KOPT-K1 (cell line): ENCODE data around the gene C2orf81.
"Not testable (repeated sequence)": the region's sequence is repeated elsewhere in the genome, so short reads cannot be mapped to it uniquely, and the experiment has no call there.

Experiments
- H3K27ac ChIP-seq: fragments of 200-600 bp; sonication (generic); 2 replicates; pipeline ENCODE4 v1.5.1; 2016; ENCODE audit warnings: antibody characterized with exemption, mild to moderate bottlenecking, low read depth, low read length; ENCODE audit not compliant: poor library complexity, severe bottlenecking
- H3K36me3 ChIP-seq: fragments of 200-600 bp; sonication (generic); 2 replicates; pipeline ENCODE4 v1.5.1; 2017; ENCODE audit warnings: antibody characterized with exemption, mild to moderate bottlenecking, low read length, moderate library complexity; ENCODE audit not compliant: insufficient read depth
- H3K9me3 ChIP-seq: fragments of 200-600 bp; sonication (generic); 2 replicates; pipeline ENCODE4 v1.5.1; 2017; ENCODE audit warnings: antibody characterized with exemption, low read length, mild to moderate bottlenecking; ENCODE audit not compliant: insufficient read depth, poor library complexity, severe bottlenecking

The C2orf81 gene

DNA sequence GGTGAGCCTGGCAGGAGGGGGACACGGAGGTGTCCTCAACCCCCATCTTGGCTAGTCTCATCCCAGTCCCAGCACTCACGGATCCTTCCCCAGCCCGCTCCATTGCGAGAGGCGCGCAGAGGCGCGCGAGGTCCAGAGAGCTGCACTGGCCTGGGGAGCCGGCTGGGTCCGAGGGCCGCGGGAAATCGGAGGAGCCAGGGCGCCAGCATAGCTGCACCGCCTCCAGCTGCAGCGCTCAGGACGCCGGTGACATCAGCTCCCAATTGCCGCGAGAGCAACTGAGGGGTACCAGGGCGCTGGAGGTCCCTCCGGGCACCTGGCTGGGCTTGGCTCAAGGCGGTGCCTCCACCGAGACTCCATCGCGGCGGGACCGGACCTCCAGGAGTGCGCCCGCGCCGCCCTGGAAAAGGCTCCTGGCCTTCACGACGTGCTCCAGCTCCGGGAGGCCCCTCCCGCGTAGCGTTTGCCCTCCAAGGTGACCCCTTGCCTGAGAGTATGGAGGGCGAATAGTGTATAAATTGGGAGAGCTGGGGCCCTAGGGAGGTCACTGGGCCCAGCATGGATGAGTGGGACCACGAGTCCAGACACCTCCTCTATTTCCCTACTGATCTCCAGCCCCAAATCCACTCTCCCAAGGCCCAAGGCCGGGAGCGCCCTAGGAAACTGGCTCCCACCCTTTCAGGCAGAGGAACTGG, 14.8 kb upstream of the C2orf81 start:
- no peak overlapping the region for H3K27ac ChIP-seq
- no peaks in the 10 kb centered on the region for H3K36me3 ChIP-seq
- no peaks in the 10 kb centered on the region for H3K9me3 ChIP-seq

GRCh38 chr2:74430502-74430901, 9.1 kb upstream of the C2orf81 start:
- Histone ChIP-seq H3K36me3 (peaks cover 11% of the 10 kb centered on the region; the same call in 1 of the 2 replicates), H3K9me3 (no peaks in the 10 kb centered on the region), H3K27ac (no peak overlapping the region)

DNA sequence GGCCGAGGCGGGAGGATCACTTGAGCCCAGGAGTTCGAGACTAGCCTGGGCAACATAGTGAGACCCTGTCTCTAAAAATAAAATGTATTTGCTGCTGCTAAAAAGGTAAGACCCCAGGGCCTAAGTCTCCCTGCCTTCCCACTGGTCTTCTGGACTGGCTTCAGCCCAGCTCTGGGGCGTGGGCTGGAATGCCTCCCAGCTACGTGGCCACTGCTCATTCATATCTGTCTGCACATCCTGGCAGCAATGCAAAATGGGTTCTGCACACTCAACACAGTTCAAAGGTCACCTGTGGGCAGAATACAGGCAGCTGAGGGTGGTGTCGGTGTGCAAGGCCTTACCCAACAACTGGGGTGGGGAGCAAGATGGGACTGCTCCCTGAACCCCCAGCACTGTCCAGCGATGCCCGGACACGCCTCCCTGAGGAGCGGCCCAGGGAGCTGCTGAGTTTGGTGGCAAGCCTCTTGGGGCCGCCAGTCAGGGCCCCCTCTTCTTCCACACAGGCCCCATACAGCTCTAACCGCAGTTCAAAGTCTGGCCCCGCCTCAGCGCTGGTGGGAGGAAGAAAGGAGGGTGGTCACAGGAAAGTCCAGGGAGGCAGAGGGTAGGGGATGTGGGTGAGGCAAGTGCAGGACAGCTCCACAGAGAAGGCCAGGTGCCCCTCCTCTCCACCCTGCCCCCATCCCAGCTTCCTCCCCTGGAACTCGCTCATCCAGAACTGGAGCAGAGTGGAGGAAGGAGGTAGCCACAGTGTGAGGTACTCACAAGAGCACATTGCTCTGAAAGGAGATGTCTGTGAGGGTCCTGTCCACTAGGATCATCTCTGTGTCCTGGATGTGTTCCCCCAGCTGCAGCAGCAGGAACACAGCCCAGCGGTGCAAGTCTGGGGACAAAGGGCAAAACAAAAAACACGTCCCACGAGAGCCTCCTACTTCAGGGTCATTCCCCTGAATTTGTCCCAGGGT, 8.3 kb upstream of the C2orf81 start:
- Histone ChIP-seq H3K27ac (no peak overlapping the region), H3K9me3 (no peaks in the 10 kb centered on the region), H3K36me3 (peaks cover 18% of the 10 kb centered on the region)

DNA sequence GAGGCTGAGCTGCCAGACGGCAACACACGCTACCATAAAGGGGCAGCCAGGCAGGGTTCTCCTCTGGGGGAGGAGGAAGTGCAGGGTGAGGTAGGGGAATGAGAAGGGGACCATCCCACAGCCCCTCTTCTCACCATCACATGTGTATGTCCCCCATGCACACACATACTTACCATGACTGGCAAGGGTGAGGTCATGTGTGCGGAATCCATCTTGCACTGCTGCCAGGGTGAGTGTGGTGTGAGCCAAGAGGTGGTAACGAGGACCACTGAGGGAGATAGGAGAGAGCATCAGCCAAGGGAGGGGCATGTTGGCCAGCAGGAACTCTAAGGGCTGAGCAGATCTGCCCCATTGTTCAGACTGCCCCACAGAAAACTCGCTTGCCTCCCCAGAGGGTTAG, 7.3 kb upstream of the C2orf81 start:
- Histone ChIP-seq H3K27ac (no peak overlapping the region), H3K9me3 (no peaks in the 10 kb centered on the region)

GRCh38 chr2:74427551-74427950, 6.1 kb upstream of the C2orf81 start:
- no peak overlapping the region for H3K27ac ChIP-seq
- no peaks in the 10 kb centered on the region for H3K9me3 ChIP-seq
- H3K36me3 ChIP-seq = peaks cover 25% of the 10 kb centered on the region

More for the DNA sequence above, 7.3 kb upstream of the C2orf81 start:
- H3K36me3 ChIP-seq = peaks cover 25% of the 10 kb centered on the region

DNA sequence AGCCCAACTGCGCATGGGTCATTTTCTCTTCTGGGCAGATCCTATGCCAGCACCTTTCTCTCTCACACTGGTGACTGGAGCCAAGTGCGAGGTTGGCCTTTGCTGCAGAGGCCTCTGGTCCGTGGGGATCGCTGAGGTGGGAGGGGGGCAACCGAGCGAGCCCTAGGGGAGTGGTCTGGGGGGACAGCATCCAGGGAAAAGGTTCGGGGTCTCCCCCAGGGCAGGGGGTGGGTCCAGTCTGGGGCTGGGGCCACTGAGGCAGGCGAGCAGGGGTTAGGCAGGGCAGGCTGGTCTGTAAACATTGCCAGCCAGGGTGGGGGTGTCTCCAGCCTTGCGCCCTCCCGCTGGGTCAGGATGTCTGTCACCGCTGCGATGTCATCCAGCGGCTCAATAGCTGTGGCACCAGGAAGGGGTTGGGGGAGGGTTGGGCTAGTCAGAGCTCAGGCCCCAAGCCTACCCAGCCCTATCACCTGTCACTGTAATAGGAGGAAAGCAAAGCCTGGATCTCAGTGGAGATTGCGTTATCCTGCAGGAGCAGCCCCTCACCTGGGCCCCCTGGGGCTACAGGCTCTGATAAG, 4.9 kb upstream of the C2orf81 start:
- Histone ChIP-seq H3K9me3 (no peaks in the 10 kb centered on the region), H3K36me3 (peaks cover 25% of the 10 kb centered on the region), H3K27ac (no peak overlapping the region)

DNA sequence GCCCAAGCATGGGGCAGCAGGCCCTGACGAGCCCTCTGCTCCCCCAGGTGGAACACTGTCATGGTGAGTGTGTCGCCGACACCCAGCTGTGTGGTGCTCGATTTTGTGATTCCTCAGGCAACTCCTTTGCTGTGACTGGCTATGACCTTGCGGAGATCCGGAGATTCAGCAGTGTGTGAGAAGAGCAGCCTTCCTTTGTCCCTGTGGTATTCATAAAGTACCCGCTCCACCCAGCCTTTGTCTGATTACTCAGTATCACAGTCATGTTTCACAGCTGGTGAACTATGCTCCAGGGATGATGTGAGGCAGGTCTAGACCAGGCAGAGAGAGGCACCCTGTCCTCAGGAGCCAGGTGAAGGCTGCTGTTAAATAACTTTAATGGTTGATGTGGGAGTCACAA, 4.1 kb upstream of the C2orf81 start:
- Histone ChIP-seq H3K36me3 (peaks cover 25% of the 10 kb centered on the region), H3K9me3 (no peaks in the 10 kb centered on the region), H3K27ac (no peak overlapping the region)

GRCh38 chr2:74424995-74425406, 3.6 kb upstream of the C2orf81 start:
- Histone ChIP-seq H3K36me3 (peaks cover 25% of the 10 kb centered on the region), H3K9me3 (no peaks in the 10 kb centered on the region), H3K27ac (no peak overlapping the region)

DNA sequence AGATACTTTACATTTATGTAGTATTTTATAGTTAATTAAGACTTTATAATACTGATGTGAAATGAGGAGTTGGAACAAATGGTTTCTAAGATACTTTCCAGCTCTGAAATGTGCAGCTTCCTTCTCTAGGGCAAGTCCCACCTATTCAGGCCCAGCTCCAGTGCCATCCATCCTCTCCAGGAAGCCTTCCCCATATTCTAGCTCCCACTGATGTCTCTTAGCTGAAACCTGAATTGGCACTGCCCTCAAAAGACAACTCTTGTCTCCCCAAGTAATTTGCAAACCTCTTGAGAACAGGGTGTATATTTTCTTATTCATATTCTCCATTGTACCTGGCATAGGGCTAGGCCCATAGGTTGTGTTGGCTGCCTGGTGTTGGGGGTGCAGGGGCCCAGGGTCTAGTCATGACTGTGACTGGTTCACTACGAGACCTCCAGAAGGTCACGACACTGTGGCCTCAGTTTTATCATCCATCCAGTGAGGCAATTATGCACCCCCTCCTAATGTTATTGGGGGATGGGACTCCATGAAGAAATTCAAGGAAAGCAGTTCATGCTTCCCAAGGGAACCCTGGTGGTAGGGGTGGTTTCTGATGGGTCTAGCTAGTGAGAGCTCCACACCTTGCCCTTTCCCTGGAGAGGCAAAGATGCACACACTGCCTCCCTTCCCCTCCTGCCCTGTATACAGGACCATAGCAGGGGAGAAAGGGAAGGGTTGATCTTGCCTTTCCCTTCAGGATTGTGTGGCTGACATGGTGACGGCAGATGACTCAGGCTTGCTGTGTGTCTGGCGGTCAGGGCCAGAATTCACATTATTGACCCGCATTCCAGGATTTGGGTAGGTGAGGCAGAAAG, 2.9 kb upstream of the C2orf81 start:
- Histone ChIP-seq H3K36me3 (peaks cover 25% of the 10 kb centered on the region), H3K27ac (no peak overlapping the region)

GRCh38 chr2:74423231-74424095, 2.0 kb upstream of the C2orf81 start:
- H3K9me3 ChIP-seq = no peaks in the 10 kb centered on the region
- H3K27ac ChIP-seq = no peak overlapping the region
- peaks cover 25% of the 10 kb centered on the region for H3K36me3 ChIP-seq

More for the DNA sequence above, 2.9 kb upstream of the C2orf81 start:
- H3K9me3 ChIP-seq = no peaks in the 10 kb centered on the region

DNA sequence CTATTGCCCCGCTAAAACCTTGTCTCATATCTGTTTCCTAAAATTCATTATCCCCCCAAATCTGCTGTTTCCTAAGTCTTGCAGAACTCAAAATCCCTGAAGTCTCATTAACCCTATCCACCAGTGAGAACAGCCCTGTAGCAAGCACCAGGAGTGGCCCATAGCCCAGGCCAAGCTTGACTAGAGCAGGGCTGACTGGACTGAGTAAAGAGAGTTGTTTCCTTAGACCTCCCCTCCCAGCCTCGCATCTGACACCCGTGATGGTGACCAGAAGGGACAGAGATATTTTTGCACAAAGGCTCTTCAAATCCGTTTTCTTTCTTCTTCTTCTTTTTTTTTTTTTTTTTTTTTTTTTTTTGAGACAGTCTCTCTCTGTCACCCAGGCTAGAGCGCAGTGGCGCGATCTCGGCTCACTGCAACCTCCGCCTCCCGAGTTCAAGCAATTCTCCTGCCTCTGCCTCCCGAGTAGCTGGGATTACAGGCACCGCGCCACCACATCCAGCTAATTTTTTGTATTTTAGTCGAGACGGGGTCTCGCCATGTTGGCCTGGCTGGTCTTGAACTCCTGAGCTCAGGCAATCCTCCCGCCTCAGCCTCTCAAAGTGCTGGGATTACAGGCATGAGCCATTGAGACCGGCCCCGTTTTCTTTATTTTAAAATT, 846 bp downstream of the C2orf81 start:
- not testable (repeated sequence) for H3K9me3 ChIP-seq, H3K27ac ChIP-seq
- H3K36me3 ChIP-seq = peaks cover 15% of the 10 kb centered on the region

DNA sequence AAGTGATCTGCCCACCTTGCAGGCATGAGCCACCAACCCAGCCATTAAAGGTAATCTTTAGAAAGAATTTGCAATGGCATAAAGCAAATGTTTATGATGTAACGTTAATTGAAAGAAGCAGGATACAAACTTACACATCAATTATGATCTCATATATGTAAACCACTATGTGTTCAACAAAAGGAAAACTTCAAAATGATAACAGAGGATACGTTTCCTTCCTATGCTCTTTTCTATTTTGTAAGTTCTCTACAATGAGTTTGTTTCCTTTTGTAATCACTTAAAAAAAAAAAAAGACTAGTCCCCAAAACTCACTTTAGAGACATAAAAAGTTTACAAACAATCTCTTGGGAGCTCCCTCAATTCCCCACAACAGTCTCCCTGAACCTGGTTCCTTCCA, 1.4 kb downstream of the C2orf81 start:
- H3K9me3 ChIP-seq = no peaks in the 10 kb centered on the region
- H3K36me3 ChIP-seq = peaks cover 9% of the 10 kb centered on the region
- no peak overlapping the region for H3K27ac ChIP-seq

DNA sequence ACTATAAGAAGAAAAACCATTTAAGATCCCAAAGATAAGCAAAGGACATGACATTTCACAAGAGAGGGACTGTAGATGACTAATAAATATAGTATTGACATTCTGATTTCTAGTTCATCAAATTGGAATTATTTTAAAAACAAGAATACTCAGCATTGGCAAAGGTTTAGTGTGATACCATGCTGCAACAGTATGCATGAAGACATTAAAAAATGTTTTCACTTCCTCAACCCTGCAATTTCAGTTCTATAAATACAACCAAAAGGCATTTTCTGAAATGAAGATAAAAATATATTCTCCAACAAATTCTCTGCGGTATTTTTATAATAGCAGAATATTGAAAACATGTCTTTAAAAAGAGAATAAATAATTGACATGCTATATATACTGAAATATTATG, 2.1 kb downstream of the C2orf81 start:
- Histone ChIP-seq H3K27ac (no peak overlapping the region), H3K9me3 (no peaks in the 10 kb centered on the region), H3K36me3 (0 out of 2 replicates have a peak, but pooled peaks cover 3% of the 10 kb centered on the region)
